GM23338 (cell line): Measurements from ENCODE around the gene ATP5IF1. TPM values are rescaled to one million over a fixed set of nuclear protein-coding genes. Genes with fewer than 3 reads are reported as not detected.

ENCODE experiments used
- ATAC-seq: fragments of 200-7000 bp; cut with Tn5 transposase; 3 replicates; pipeline ENCODE4 v1.9.1; 2020
- DNase-seq: peaks from one replicate; pipeline ENCODE4 v3.0.0-alpha.2; 2015; ENCODE audit warnings: low spot score
- H2AFZ ChIP-seq: fragments of 200-600 bp; sonication (generic); 2 replicates; pipeline ENCODE4 v1.8.0; 2016; ENCODE audit warnings: antibody characterized with exemption, mild to moderate bottlenecking, moderate library complexity
- H3F3A ChIP-seq: fragments of 200-600 bp; sonication (generic); replicated peaks from 2 replicates; pipeline ENCODE4 v1.8.0; 2017; ENCODE audit warnings: antibody characterized with exemption, mixed run types, low read depth
- H3K27ac ChIP-seq: fragments of 200-600 bp; sonication (generic); 2 replicates; pipeline ENCODE4 v1.6.1; 2016; ENCODE audit warnings: low read depth
- H3K27me3 ChIP-seq: fragments of 200-600 bp; sonication (generic); 2 replicates; pipeline ENCODE4 v1.8.0; 2016; ENCODE audit warnings: mild to moderate bottlenecking, mixed run types, moderate library complexity; ENCODE audit not compliant: insufficient read depth
- H3K36me3 ChIP-seq: fragments of 200-600 bp; sonication (generic); 2 replicates; pipeline ENCODE4 v1.8.0; 2016; ENCODE audit warnings: mild to moderate bottlenecking; ENCODE audit not compliant: insufficient read depth
- H3K4me1 ChIP-seq: fragments of 200-600 bp; sonication (generic); 2 replicates; pipeline ENCODE4 v1.8.0; 2016; ENCODE audit warnings: mild to moderate bottlenecking, moderate library complexity; ENCODE audit not compliant: insufficient read depth
- H3K4me2 ChIP-seq: fragments of 200-600 bp; sonication (generic); 2 replicates; pipeline ENCODE4 v1.7.1; 2017; ENCODE audit warnings: mixed run types
- H3K4me3 ChIP-seq: fragments of 200-600 bp; sonication (generic); 2 replicates; pipeline ENCODE4 v1.6.1; 2016; ENCODE audit warnings: mixed run types
- H3K79me2 ChIP-seq: fragments of 200-600 bp; sonication (generic); replicated peaks from 2 replicates; pipeline ENCODE4 v1.8.0; 2017; ENCODE audit warnings: mild to moderate bottlenecking; ENCODE audit not compliant: insufficient read depth
- H3K9me2 ChIP-seq: fragments of 200-600 bp; sonication (generic); 2 replicates; pipeline ENCODE4 v1.8.0; 2017; ENCODE audit not compliant: insufficient read depth
- H4K20me1 ChIP-seq: fragments of 200-600 bp; sonication (generic); replicated peaks from 2 replicates; pipeline ENCODE4 v1.8.0; 2017; ENCODE audit warnings: mild to moderate bottlenecking; ENCODE audit not compliant: insufficient read depth
- H3K27ac Mint-ChIP-seq: 2 replicates; pipeline ENCODE4 v1.8.0; 2020; ENCODE audit warnings: inconsistent platforms, mild to moderate bottlenecking, moderate library complexity, mixed read lengths
- H3K27me3 Mint-ChIP-seq: 3 replicates; pipeline ENCODE4 v1.8.0; 2022; ENCODE audit warnings: low read depth, mild to moderate bottlenecking, moderate library complexity, mixed read lengths, inconsistent platforms; ENCODE audit not compliant: insufficient read depth, poor library complexity
- H3K36me3 Mint-ChIP-seq: 3 replicates; pipeline ENCODE4 v1.8.0; 2021; ENCODE audit warnings: low read depth, mild to moderate bottlenecking, inconsistent platforms, moderate library complexity, mixed read lengths
- H3K4me1 Mint-ChIP-seq: 3 replicates; pipeline ENCODE4 v1.8.0; 2020; ENCODE audit warnings: mild to moderate bottlenecking, inconsistent platforms, mixed read lengths
- H3K4me3 Mint-ChIP-seq: 3 replicates; pipeline ENCODE4 v1.8.0; 2021; ENCODE audit warnings: moderate library complexity, mild to moderate bottlenecking, inconsistent platforms, mixed read lengths
- H3K9me3 Mint-ChIP-seq: 3 replicates; pipeline ENCODE4 v1.8.0; 2020; ENCODE audit warnings: moderate library complexity, mild to moderate bottlenecking, inconsistent platforms, mixed read lengths
- CREB1 ChIP-seq: fragments of 250-450 bp; sonication (Bioruptor Pico); IDR thresholded peaks from 2 replicates; pipeline ENCODE4 v1.5.0; 2020; ENCODE audit warnings: low read depth, mild to moderate bottlenecking, moderate library complexity
- CTCF ChIP-seq, 2 experiments: fragments of 200-600 bp in 1 of 2; sonication (generic) in 1 of 2; conservative IDR thresholded peaks; 2 replicates each; pipeline versions ENCODE4 v1.5.1 to v1.6.1; 2016 to 2017; ENCODE audit warnings: antibody characterized with exemption in 2 of 2, low read depth in 2 of 2, mild to moderate bottlenecking in 2 of 2, moderate library complexity in 1 of 2
- ETS1 ChIP-seq: IDR thresholded peaks from 2 replicates; pipeline ENCODE4 v1.6.1; 2016; ENCODE audit warnings: antibody characterized with exemption
- EZH2 ChIP-seq: fragments of 200-600 bp; sonication (generic); IDR thresholded peaks from one replicate; pipeline ENCODE4 v1.8.0; 2017; ENCODE audit warnings: antibody characterized with exemption, mild to moderate bottlenecking, low read depth; ENCODE audit not compliant: unreplicated experiment
- NANOG ChIP-seq: IDR thresholded peaks from 2 replicates; pipeline ENCODE4 v1.6.1; 2016; ENCODE audit warnings: antibody characterized with exemption, borderline replicate concordance
- POLR2AphosphoS5 ChIP-seq: IDR thresholded peaks from 2 replicates; pipeline ENCODE4 v1.6.1; 2016; ENCODE audit warnings: antibody characterized with exemption, low read depth
- STAT1 ChIP-seq: IDR thresholded peaks from one replicate; pipeline ENCODE4 v1.6.1; 2016; ENCODE audit warnings: antibody characterized with exemption; ENCODE audit not compliant: unreplicated experiment
- ZNF331 ChIP-seq: fragments of 250-450 bp; sonication (Bioruptor Pico); IDR thresholded peaks from 2 replicates; pipeline ENCODE4 v1.5.0; 2020; ENCODE audit warnings: low read depth, mild to moderate bottlenecking, moderate library complexity
- polyA plus RNA-seq: library from polyadenylated mRNA; unstranded; fragments of >200 nt; fragmentation: Nextera tagmentation; extraction: Ambion mirVana; gene quantifications from 2 replicates; pipeline ENCODE4 v1.2.1, GENCODE V29; 2016
- total RNA-seq: library from RNA; depleted of rRNA; stranded (reverse); fragments of >200 nt; shearing (Covaris generic); gene quantifications from 2 replicates; pipeline ENCODE4 v1.2.3, GENCODE V29; 2014
- TF ChIP-seq, protein P1 (sequence below): IDR thresholded peaks from one replicate; pipeline ENCODE4 v1.6.1; 2018; ENCODE audit warnings: antibody characterized with exemption; ENCODE audit not compliant: unreplicated experiment

Gene ATP5IF1
- total and polyA plus RNA-seq, 2 experiments from 2014 or later = 230 to 1,325 TPM

DNA sequence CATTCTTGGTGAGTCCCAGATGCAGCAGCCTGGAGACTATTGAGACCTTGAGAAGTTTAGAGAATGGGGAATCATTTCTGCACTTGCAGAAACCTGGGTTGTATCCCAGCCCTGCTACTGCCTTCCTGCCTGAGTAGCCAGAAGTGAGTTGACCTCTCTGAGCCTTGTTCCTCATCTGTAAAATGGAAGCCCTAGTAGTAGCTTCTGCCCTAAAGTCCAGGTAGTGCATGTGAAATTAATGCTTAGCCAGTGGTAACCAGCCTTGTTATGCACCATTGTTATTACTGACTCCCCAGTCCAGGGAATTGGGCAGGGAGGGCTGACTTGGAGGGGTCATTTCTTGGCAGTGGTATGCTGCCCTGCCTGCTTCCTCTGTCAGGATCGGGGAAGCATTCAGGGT, 29.0 kb downstream of the ATP5IF1 start (continued):
- TF ChIP-seq ETS1 (no peak), POLR2AphosphoS5 (no peak), NANOG (no peak), CREB1 (CRISPR knock-in tag) (no peak), EZH2 (no peak)

- Histone ChIP-seq H4K20me1 (peaks cover 74% of the 10 kb centered on the region), H3K27ac (peak overlapping the region; percentile 42; the same call in 1 of the 2 replicates)
- no peak for TF ChIP-seq STAT1
Observed at GRCh38 chr1:28265577-28265976, 29.7 kb downstream of the ATP5IF1 start.

GRCh38 chr1:28266920-28267322, 31.0 kb downstream of the ATP5IF1 start:
- H3K4me1 Mint-ChIP-seq = peaks cover 50% of the 10 kb centered on the region
- ATAC-seq = peak; percentile 76
- H3K36me3 Mint-ChIP-seq = peaks cover 33% of the 10 kb centered on the region
- Histone ChIP-seq H3K9me2 (no peaks in the 10 kb centered on the region), H3F3A (0 out of 2 replicates have a peak, but pooled peaks cover 9% of the 10 kb centered on the region), H3K4me3 (0 out of 2 replicates have a peak overlapping the region, but pooled peaks have one; percentile 35), H3K4me2 (0 out of 2 replicates have a peak overlapping the region, but pooled peaks have one; percentile 43), H3K27ac (peak overlapping the region; percentile 72; the same call in 1 of the 2 replicates), H3K36me3 (peaks cover 22% of the 10 kb centered on the region), H3K27me3 (no peaks in the 10 kb centered on the region), H2AFZ (no peak overlapping the region), H4K20me1 (peaks cover 67% of the 10 kb centered on the region), H3K79me2 (peaks cover 94% of the 10 kb centered on the region), H3K4me1 (peaks cover 49% of the 10 kb centered on the region)
- H3K4me3 Mint-ChIP-seq = peak overlapping the region; percentile 43; the same call in 2 of the 3 replicates
- no peak for DNase-seq
- peaks cover 13% of the 10 kb centered on the region for H3K27me3 Mint-ChIP-seq
- H3K27ac Mint-ChIP-seq = peak overlapping the region; percentile 74; the same call in 1 of the 2 replicates
- no peaks in the 10 kb centered on the region for H3K9me3 Mint-ChIP-seq
- TF ChIP-seq, protein P1, sequence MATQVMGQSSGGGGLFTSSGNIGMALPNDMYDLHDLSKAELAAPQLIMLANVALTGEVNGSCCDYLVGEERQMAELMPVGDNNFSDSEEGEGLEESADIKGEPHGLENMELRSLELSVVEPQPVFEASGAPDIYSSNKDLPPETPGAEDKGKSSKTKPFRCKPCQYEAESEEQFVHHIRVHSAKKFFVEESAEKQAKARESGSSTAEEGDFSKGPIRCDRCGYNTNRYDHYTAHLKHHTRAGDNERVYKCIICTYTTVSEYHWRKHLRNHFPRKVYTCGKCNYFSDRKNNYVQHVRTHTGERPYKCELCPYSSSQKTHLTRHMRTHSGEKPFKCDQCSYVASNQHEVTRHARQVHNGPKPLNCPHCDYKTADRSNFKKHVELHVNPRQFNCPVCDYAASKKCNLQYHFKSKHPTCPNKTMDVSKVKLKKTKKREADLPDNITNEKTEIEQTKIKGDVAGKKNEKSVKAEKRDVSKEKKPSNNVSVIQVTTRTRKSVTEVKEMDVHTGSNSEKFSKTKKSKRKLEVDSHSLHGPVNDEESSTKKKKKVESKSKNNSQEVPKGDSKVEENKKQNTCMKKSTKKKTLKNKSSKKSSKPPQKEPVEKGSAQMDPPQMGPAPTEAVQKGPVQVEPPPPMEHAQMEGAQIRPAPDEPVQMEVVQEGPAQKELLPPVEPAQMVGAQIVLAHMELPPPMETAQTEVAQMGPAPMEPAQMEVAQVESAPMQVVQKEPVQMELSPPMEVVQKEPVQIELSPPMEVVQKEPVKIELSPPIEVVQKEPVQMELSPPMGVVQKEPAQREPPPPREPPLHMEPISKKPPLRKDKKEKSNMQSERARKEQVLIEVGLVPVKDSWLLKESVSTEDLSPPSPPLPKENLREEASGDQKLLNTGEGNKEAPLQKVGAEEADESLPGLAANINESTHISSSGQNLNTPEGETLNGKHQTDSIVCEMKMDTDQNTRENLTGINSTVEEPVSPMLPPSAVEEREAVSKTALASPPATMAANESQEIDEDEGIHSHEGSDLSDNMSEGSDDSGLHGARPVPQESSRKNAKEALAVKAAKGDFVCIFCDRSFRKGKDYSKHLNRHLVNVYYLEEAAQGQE = no peak
- TF ChIP-seq ZNF331 (no peak), CTCF (conservative IDR thresholded peaks at IDR 0.05; ENCODE audit: low read depth in 2 of 2) (no peak)

More at GRCh38 chr1:28265577-28265976, 29.7 kb downstream of the ATP5IF1 start:
- H3K27me3 Mint-ChIP-seq = peaks cover 18% of the 10 kb centered on the region
- Histone ChIP-seq H3K79me2 (peaks cover 99% of the 10 kb centered on the region), H3K4me1 (peaks cover 63% of the 10 kb centered on the region), H3K4me2 (peak overlapping the region; percentile 75), H3F3A (peaks cover 15% of the 10 kb centered on the region; the same call in 1 of the 2 replicates), H2AFZ (no peak overlapping the region), H3K9me2 (no peaks in the 10 kb centered on the region), H3K4me3 (peak overlapping the region; percentile 35; the same call in 1 of the 2 replicates), H3K27me3 (no peaks in the 10 kb centered on the region), H3K36me3 (peaks cover 11% of the 10 kb centered on the region)
- ATAC-seq (peak; percentile 11), DNase-seq (no peak)
- H3K9me3 Mint-ChIP-seq = no peaks in the 10 kb centered on the region
- peaks cover 56% of the 10 kb centered on the region for H3K4me1 Mint-ChIP-seq
- H3K27ac Mint-ChIP-seq = peak overlapping the region; percentile 3; the same call in 1 of the 2 replicates
- H3K4me3 Mint-ChIP-seq = peak overlapping the region; percentile 15; the same call in 2 of the 3 replicates
- peaks cover 32% of the 10 kb centered on the region for H3K36me3 Mint-ChIP-seq
